Neuronal stem cell (in vitro differentiated cells): ENCODE results near the gene PFKM.

Source experiments
- DNase-seq: peaks from one replicate; pipeline ENCODE4 v3.0.0-alpha.2; 2013; ENCODE audit warnings: low spot score
- H2AFZ ChIP-seq: one replicate; pipeline ENCODE4 v1.6.1; 2013; ENCODE audit warnings: mild to moderate bottlenecking, low read length, inconsistent platforms
- H2AK5ac ChIP-seq: 2 replicates; pipeline ENCODE4 v1.6.1; 2013; ENCODE audit warnings: low read depth, mild to moderate bottlenecking, inconsistent platforms, low read length, moderate library complexity, mixed read lengths
- H2BK120ac ChIP-seq: 2 replicates; pipeline ENCODE4 v1.6.1; 2013; ENCODE audit warnings: low read depth, mild to moderate bottlenecking, inconsistent platforms, low read length, moderate library complexity, mixed read lengths
- H2BK12ac ChIP-seq: one replicate; pipeline ENCODE4 v1.6.1; 2013; ENCODE audit warnings: low read length, inconsistent platforms
- H2BK15ac ChIP-seq: 2 replicates; pipeline ENCODE4 v1.6.1; 2013; ENCODE audit warnings: mild to moderate bottlenecking, low read length, inconsistent platforms, mixed read lengths
- H2BK5ac ChIP-seq: one replicate; pipeline ENCODE4 v1.6.1; 2013; ENCODE audit warnings: inconsistent platforms, mild to moderate bottlenecking, low read length, moderate library complexity
- H3K14ac ChIP-seq: one replicate; pipeline ENCODE4 v1.6.1; 2013; ENCODE audit warnings: low read length, inconsistent platforms
- H3K18ac ChIP-seq: 2 replicates; pipeline ENCODE4 v1.6.1; 2013; ENCODE audit warnings: low read length, inconsistent platforms
- H3K23ac ChIP-seq: 2 replicates; pipeline ENCODE4 v1.6.1; 2013; ENCODE audit warnings: low read depth, mild to moderate bottlenecking, mixed read lengths, low read length, inconsistent platforms; ENCODE audit not compliant: poor library complexity
- H3K27ac ChIP-seq: replicated peaks from 3 replicates; pipeline ENCODE4 v1.5.1; 2013; ENCODE audit warnings: low read length, inconsistent platforms
- H3K27me3 ChIP-seq, 3 experiments: 2 replicates each; pipeline ENCODE4 v1.6.1; 2013; ENCODE audit warnings: low read length in 3 of 3, mild to moderate bottlenecking in 2 of 3, inconsistent platforms in 1 of 3, low read depth in 1 of 3, mixed read lengths in 1 of 3, moderate library complexity in 1 of 3; ENCODE audit not compliant: control insufficient read depth in 3 of 3, insufficient read depth in 3 of 3
- H3K36me3 ChIP-seq, 2 donors: replicated peaks in 1 of 2; 2 replicates each; pipeline ENCODE4 v1.6.1; 2013; ENCODE audit warnings: low read length in 2 of 2; ENCODE audit not compliant: control insufficient read depth in 2 of 2, insufficient read depth in 2 of 2
- H3K4ac ChIP-seq: 2 replicates; pipeline ENCODE4 v1.6.1; 2013; ENCODE audit warnings: inconsistent platforms, mild to moderate bottlenecking, low read length, moderate library complexity
- H3K4me1 ChIP-seq, 2 donors: 1 replicate in 1 of 2; 2 replicates in 1 of 2; pipeline ENCODE4 v1.6.1; 2013; ENCODE audit warnings: low read length in 2 of 2, low read depth in 1 of 2; ENCODE audit not compliant: control insufficient read depth in 2 of 2, insufficient read depth in 1 of 2
- H3K4me2 ChIP-seq: one replicate; pipeline ENCODE4 v1.6.1; 2013; ENCODE audit warnings: mild to moderate bottlenecking, low read length, inconsistent platforms; ENCODE audit not compliant: insufficient read depth, poor library complexity, severe bottlenecking
- H3K4me3 ChIP-seq, 2 donors: 2 replicates each; pipeline ENCODE4 v1.5.1; 2013; ENCODE audit warnings: low read length in 2 of 2, mild to moderate bottlenecking in 2 of 2, inconsistent platforms in 1 of 2, moderate library complexity in 1 of 2
- H3K79me1 ChIP-seq: one replicate; pipeline ENCODE4 v1.6.1; 2013; ENCODE audit warnings: low read depth, mild to moderate bottlenecking, inconsistent platforms, low read length, moderate library complexity
- H3K9ac ChIP-seq: one replicate; pipeline ENCODE4 v1.6.1; 2013; ENCODE audit warnings: mild to moderate bottlenecking, low read depth, low read length, inconsistent platforms; ENCODE audit not compliant: poor library complexity
- H3K9me3 ChIP-seq, 2 donors: replicated peaks in 1 of 2; 2 replicates each; pipeline versions ENCODE3 to v1.6.1; 2013; ENCODE audit warnings: low read length in 2 of 2, mild to moderate bottlenecking in 2 of 2, inconsistent platforms in 1 of 2, low read depth in 1 of 2, mixed read lengths in 1 of 2, moderate library complexity in 1 of 2; ENCODE audit not compliant: control insufficient read depth in 2 of 2, insufficient read depth in 1 of 2
- H4K8ac ChIP-seq: one replicate; pipeline ENCODE4 v1.6.1; 2013; ENCODE audit warnings: low read depth, mild to moderate bottlenecking, inconsistent platforms, low read length, moderate library complexity
- H4K91ac ChIP-seq: one replicate; pipeline ENCODE4 v1.6.1; 2013; ENCODE audit warnings: low read length, low read depth, mild to moderate bottlenecking, inconsistent platforms; ENCODE audit not compliant: poor library complexity
- WGBS, 2 donors: extraction: QIAGEN DNeasy Blood & Tissue Kit; methylation state at CpG; one replicate each; pipeline ENCODE4 v1.1.7; 2013; ENCODE audit warnings: missing lambda C conversion rate in 2 of 2, mixed read lengths in 1 of 2; ENCODE audit not compliant: insufficient read length in 2 of 2, insufficient replicate concordance in 1 of 2; ENCODE audit errors: extremely low coverage in 2 of 2; 5-methylcytosine and 5-hydroxymethylcytosine counted together

The PFKM gene

GRCh38 chr12:48183876-48184548 is 64.8 kb downstream of the PFKM start:
- WGBS, 2 donors, result no CpG with 5 or more reads among the region's 61 CpGs
- Histone ChIP-seq H3K79me1 (no peaks in the 10 kb centered on the region), H2BK5ac (peak overlapping the region; percentile 32), H3K4ac (no peak overlapping the region), H4K8ac (no peak overlapping the region), H4K91ac (no peak overlapping the region), H3K14ac (no peak overlapping the region), H3K36me3 (no peaks in the 10 kb centered on the region), H3K23ac (no peak overlapping the region), H2BK120ac (peak overlapping the region; percentile 53), H2AFZ (peak overlapping the region; percentile 93), H3K27me3 (peaks cover 0 to 21% (median 8%) of the 10 kb centered on the region in 3 experiments), H3K27ac (no peak overlapping the region), H3K9ac (peak overlapping the region; percentile 5), H3K4me1 (peaks cover 15 to 23% of the 10 kb centered on the region in 2 donors), H3K4me2 (peak overlapping the region; percentile 85), H3K4me3 (peak overlapping the region; percentile 65 to 95), H2BK12ac (no peak overlapping the region), H3K9me3 (no peaks in the 10 kb centered on the region), H2BK15ac (no peak overlapping the region), H3K18ac (peak overlapping the region; percentile 83), H2AK5ac (no peak overlapping the region)
- DNase-seq, result no peak

- Histone ChIP-seq H2BK12ac (no peak overlapping the region), H3K9me3 (no peaks in the 10 kb centered on the region), H3K36me3 (no peaks in the 10 kb centered on the region), H3K4ac (no peak overlapping the region), H3K4me3 (peak overlapping the region; percentile 65 to 95), H2AK5ac (peak overlapping the region; percentile 21), H4K8ac (no peak overlapping the region), H3K18ac (peak overlapping the region; percentile 63), H3K23ac (no peak overlapping the region), H3K14ac (peak overlapping the region; percentile 56), H3K9ac (no peak overlapping the region), H3K4me2 (peak overlapping the region; percentile 85), H3K79me1 (no peaks in the 10 kb centered on the region), H2BK15ac (no peak overlapping the region), H3K4me1 (peaks cover 15 to 23% of the 10 kb centered on the region in 2 donors), H3K27ac (no peak overlapping the region), H2AFZ (peak overlapping the region; percentile 93), H4K91ac (no peak overlapping the region), H2BK120ac (peak overlapping the region; percentile 53), H3K27me3 (peaks cover 0 to 21% (median 8%) of the 10 kb centered on the region in 3 experiments), H2BK5ac (no peak overlapping the region)
- no CpG with 5 or more reads among the region's 20 CpGs for WGBS, 2 donors
- DNase-seq, result no peak
These were observed 65.4 kb downstream of the PFKM start for GRCh38 chr12:48184549-48184922.

GRCh38 chr12:48185181-48185919 is 66.2 kb downstream of the PFKM start:
- Histone ChIP-seq H3K4me3 (peak overlapping the region in 1 of 2 donors; percentile 65), H2BK15ac (no peak overlapping the region), H3K14ac (no peak overlapping the region), H3K4ac (no peak overlapping the region), H3K79me1 (no peaks in the 10 kb centered on the region), H3K9ac (peak overlapping the region; percentile 56), H2BK5ac (no peak overlapping the region), H3K18ac (no peak overlapping the region), H2BK12ac (no peak overlapping the region), H3K4me1 (peaks cover 15 to 23% of the 10 kb centered on the region in 2 donors), H3K36me3 (no peaks in the 10 kb centered on the region), H2BK120ac (no peak overlapping the region), H3K27me3 (peaks cover 0 to 21% (median 8%) of the 10 kb centered on the region in 3 experiments), H4K91ac (no peak overlapping the region), H4K8ac (no peak overlapping the region), H3K23ac (no peak overlapping the region), H3K4me2 (peak overlapping the region; percentile 85), H3K27ac (no peak overlapping the region), H2AFZ (peak overlapping the region; percentile 93), H3K9me3 (no peaks in the 10 kb centered on the region), H2AK5ac (no peak overlapping the region)
- WGBS, 2 donors, result no CpG with 5 or more reads among the region's 10 CpGs
- no peak for DNase-seq
